Activated T-helper 1 cell treated with anti-CD3 and anti-CD28 coated beads, Interleukin-12 subunit alpha, Interleukin-12 subunit beta, Interleukin-2, Interleukin-4 antibody, amounts not matched to agents 30 ng/mL and 10 ng/mL and 1 ng/mL, durations not matched to agents 14 hours and 24 hours and 36 hours (primary cell): Measurements from ENCODE around the gene METTL25. TPM values are rescaled to one million over a fixed set of nuclear protein-coding genes. Genes with fewer than 3 reads are reported as not detected.

Source experiments
- DNase-seq: peaks from one replicate; pipeline ENCODE4 v3.0.0; 2021; ENCODE audit warnings: low spot score
- H3K27ac Mint-ChIP-seq: one replicate; pipeline ENCODE4 v1.8.0; 2021; ENCODE audit warnings: mild to moderate bottlenecking, mixed read lengths
- H3K27me3 Mint-ChIP-seq: one replicate; pipeline ENCODE4 v1.8.0; 2022; ENCODE audit warnings: mild to moderate bottlenecking, moderate library complexity, mixed read lengths; ENCODE audit not compliant: insufficient read depth
- H3K36me3 Mint-ChIP-seq: one replicate; pipeline ENCODE4 v1.8.0; 2021; ENCODE audit warnings: low read depth, mixed read lengths
- H3K4me1 Mint-ChIP-seq: one replicate; pipeline ENCODE4 v1.8.0; 2021; ENCODE audit warnings: low read depth, mixed read lengths
- H3K4me3 Mint-ChIP-seq: one replicate; pipeline ENCODE4 v1.8.0; 2021; ENCODE audit warnings: mild to moderate bottlenecking, moderate library complexity, mixed read lengths
- H3K9me3 Mint-ChIP-seq: one replicate; pipeline ENCODE4 v1.8.0; 2021; ENCODE audit warnings: mixed read lengths
- intact Hi-C: fragments of 100-400 bp; cut with micrococcal nuclease; formaldehyde crosslinking; loops from one replicate; pipeline ENCODE4 v1.15.1; 2024
- total RNA-seq: library from RNA; stranded (reverse); gene quantifications from 2 replicates; pipeline ENCODE4 v1.2.3, GENCODE V29; 2022

Gene METTL25
- total RNA-seq, 1 donor from 2014 or later: 8.4 TPM

DNA sequence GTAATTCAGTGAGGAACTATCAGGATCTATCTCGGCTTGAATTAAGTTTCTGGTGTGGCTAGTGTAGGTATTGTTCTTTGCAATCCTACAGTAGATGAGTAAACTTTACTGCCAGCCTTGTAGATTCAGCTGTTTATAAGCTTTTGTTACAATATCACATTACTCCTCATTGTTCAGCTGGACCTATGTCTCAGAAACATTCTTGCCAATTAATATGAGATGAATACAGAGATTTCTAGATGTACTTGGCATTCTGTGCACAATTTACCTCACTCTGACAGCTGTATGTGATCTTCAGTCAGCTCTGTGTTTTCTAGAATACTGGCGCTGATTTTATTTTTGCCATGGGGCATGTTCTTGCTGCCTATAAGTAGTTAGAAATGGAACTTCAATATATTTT is 55.7 kb downstream of the METTL25 start:
- no peaks in the 10 kb centered on the region for H3K4me1 Mint-ChIP-seq
- no peak for DNase-seq
- H3K9me3 Mint-ChIP-seq: no peaks in the 10 kb centered on the region

DNA sequence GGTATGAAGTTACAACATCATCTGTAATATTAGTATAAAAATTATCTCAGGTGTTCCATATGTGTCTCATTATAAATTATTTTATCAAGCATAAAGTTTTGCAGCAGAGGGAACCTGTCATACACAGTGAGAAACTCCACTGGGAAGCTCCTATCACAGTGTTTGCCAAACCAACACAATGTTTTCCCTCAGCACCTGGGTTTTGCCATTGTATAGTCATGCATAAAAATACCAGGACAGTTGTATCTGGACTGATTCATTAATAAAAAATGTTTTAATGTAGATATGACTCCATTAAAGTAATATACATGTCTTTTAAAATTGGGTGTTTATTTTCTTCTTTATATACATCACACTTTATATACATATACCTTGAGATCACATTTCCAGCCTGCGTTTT is 56.6 kb downstream of the METTL25 start:
- DNase-seq: no peak
- no peaks in the 10 kb centered on the region for H3K27me3 Mint-ChIP-seq
- no peak overlapping the region for H3K27ac Mint-ChIP-seq
- no peaks in the 10 kb centered on the region for H3K36me3 Mint-ChIP-seq
- H3K4me3 Mint-ChIP-seq: no peak overlapping the region
- intact Hi-C loops: no loop called here
- no peaks in the 10 kb centered on the region for H3K4me1 Mint-ChIP-seq
- H3K9me3 Mint-ChIP-seq: peaks cover 6% of the 10 kb centered on the region

More for the DNA sequence above, 55.7 kb downstream of the METTL25 start:
- no peak overlapping the region for H3K4me3 Mint-ChIP-seq
- H3K27me3 Mint-ChIP-seq: no peaks in the 10 kb centered on the region
- no peaks in the 10 kb centered on the region for H3K36me3 Mint-ChIP-seq
- intact Hi-C loops: no loop called here
- H3K27ac Mint-ChIP-seq: no peak overlapping the region

DNA sequence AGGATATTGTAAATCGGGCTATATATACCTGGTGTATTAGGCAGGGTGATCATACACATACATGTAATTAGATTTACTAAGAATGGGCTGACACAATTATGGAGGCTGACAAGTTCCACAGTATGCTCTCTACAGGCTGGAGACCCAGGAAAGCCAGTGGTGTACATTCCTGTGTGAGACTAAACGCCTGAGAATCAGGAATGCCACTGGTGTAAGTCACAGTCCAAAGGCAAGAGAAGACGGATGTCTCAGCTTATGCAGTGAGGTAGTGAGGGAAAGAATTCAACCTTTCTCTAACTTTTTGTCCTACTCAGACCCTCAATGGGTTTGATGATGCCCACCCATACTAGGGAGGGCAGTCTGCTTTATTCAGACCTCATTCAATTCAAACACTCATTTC is 57.1 kb downstream of the METTL25 start:
- peaks cover 11% of the 10 kb centered on the region for H3K9me3 Mint-ChIP-seq
- intact Hi-C loops: no loop called here
- H3K4me3 Mint-ChIP-seq: no peak overlapping the region
- H3K27ac Mint-ChIP-seq: no peak overlapping the region
- no peaks in the 10 kb centered on the region for H3K36me3 Mint-ChIP-seq
- no peaks in the 10 kb centered on the region for H3K4me1 Mint-ChIP-seq
- no peaks in the 10 kb centered on the region for H3K27me3 Mint-ChIP-seq
- DNase-seq: no peak

DNA sequence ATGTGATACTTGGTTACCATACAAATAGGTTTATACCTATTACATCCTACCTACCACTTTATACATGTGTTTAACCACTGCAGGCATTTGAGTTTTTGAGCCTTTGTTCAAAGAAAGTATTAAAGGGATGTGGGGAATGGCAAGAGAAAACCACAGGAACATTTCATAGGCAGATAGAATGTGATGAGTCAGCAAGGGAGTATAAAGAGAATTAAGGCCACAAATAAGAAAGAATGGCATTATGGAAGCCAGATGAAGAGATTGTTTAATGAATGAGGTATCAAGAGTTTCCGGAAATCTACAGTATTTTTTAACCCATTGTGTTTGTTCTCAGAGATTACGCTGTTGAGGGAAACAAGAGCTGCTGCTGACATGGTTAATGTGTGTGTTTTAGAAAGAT is 66.9 kb downstream of the METTL25 start:
- Mint-ChIP-seq H3K27me3 (no peaks in the 10 kb centered on the region), H3K9me3 (peaks cover 7% of the 10 kb centered on the region), H3K27ac (no peak overlapping the region), H3K4me1 (no peaks in the 10 kb centered on the region), H3K36me3 (no peaks in the 10 kb centered on the region), H3K4me3 (no peak overlapping the region)
- no peak for DNase-seq
- intact Hi-C loops: no loop called here

DNA sequence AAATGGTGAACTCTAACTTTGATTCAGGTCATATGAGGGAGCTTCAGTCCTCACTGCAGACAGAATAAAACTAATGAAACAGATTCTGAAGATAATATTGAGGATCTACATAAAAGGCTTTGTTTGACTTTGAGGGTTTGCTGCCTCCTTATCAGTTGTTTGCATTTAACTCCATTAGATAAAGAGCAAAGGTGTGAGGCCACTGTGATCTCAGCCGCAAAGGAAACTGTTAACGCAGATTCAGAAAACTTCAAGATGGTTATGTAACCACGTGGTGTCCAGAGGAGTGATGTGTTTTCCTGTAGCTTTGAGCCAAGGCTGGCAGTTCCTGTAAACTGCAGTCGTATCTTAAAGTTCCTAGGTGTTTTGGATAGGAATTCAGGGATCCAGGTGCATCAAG is 67.8 kb downstream of the METTL25 start:
- intact Hi-C loops: no loop called here
- Mint-ChIP-seq H3K4me1 (no peaks in the 10 kb centered on the region), H3K9me3 (peaks cover 5% of the 10 kb centered on the region), H3K36me3 (no peaks in the 10 kb centered on the region), H3K4me3 (no peak overlapping the region), H3K27me3 (no peaks in the 10 kb centered on the region), H3K27ac (no peak overlapping the region)
- DNase-seq: no peak

DNA sequence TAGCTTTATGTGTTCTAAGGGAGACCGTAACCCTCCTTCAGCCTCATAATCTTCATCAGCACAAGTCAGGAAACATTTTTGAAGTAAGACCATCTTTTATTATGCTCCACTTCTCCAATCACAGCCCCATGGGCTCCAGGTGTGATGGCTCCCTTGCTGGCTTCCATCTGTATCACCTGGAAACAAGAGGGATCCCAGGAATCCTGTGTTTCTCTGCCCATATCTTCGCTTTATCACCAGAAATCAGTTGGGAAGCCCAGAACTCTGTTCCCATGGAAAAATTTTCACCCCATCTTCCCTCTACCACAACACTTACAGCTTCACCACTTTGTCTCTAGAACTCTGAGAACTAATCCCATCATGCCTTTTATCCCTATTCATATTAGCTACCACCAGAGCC is 68.3 kb downstream of the METTL25 start:
- Mint-ChIP-seq H3K27me3 (no peaks in the 10 kb centered on the region), H3K36me3 (no peaks in the 10 kb centered on the region), H3K4me3 (no peak overlapping the region), H3K9me3 (peaks cover 1% of the 10 kb centered on the region), H3K4me1 (no peaks in the 10 kb centered on the region), H3K27ac (no peak overlapping the region)
- intact Hi-C loops: no loop called here
- DNase-seq: no peak

DNA sequence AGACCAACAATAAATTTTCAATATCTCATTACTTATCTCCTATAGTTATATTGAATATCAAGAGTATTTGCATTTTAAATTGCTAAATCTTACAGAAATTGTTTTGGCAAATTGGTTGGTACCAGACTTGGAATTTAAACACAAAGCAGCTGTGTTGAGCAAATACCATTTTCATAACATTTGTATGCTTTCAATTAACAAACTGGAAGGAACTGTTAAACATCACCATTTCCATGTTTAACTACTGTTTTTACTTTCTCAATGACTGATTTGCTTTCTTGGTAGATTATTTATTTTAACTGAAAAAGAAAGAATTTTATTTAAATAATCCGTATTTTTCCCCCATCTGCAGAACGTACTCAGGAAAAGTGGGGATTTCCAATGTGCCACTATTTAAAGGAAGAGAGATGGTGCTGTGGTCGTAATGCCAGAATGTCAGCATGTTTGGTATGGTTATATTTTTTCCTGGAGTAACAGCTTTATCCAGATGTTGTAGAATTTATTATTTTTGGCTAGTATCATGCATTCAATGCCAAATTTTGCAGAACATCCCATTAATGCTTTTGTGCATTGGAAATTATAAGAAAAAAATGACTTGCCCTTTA is 72.3 kb downstream of the METTL25 start:
- Mint-ChIP-seq H3K27ac (no peak overlapping the region), H3K27me3 (no peaks in the 10 kb centered on the region), H3K4me3 (no peak overlapping the region), H3K36me3 (no peaks in the 10 kb centered on the region), H3K4me1 (no peaks in the 10 kb centered on the region), H3K9me3 (no peaks in the 10 kb centered on the region)
- no peak for DNase-seq
- intact Hi-C loops: no loop called here

DNA sequence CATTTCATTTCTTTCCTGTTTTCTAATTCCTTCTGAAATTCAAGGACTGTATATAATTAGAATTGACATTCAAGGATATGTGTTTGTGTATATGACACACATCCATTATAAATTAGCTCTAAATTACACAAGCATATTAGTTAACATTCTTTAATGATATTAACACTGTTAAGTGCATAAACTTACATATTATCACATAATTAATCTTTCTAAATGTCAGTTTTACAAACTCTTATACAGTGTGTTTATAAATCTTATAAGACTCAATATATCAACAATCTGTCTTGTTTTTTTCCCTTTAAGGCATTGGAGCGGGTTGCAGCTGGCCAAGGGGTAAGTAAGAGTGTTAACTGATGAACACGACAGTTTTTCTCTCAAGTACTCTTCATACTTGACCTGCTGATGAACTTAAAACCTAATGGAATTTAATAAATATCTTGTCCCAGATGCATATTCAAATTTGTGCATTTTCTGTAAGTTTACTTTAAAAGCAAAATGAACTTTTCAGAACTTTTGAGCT is 76.1 kb downstream of the METTL25 start:
- peaks cover 6% of the 10 kb centered on the region for H3K4me1 Mint-ChIP-seq
- H3K36me3 Mint-ChIP-seq: no peaks in the 10 kb centered on the region
- no peaks in the 10 kb centered on the region for H3K27me3 Mint-ChIP-seq
- DNase-seq: no peak
- intact Hi-C loops: no loop called here
- H3K4me3 Mint-ChIP-seq: no peak overlapping the region
- H3K27ac Mint-ChIP-seq: no peak overlapping the region
- H3K9me3 Mint-ChIP-seq: no peaks in the 10 kb centered on the region

DNA sequence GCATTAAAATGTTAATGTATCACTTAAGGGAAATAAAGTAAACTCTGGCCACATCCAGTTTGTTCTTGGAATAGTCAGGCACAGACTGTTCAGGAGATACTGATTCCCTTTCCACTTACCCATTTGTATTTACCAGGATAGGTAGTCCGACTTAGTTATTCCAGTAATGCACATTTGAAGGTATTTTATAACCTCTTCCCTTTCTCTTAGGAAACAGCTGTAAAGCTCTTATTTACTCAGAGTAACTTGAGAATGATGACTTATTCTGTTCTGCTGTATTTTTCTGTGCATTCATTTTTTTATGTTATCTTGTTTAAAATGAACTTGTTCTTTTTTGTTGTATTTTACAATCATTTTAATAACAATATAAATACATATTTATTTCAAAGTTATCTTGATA is 78.0 kb downstream of the METTL25 start:
- H3K9me3 Mint-ChIP-seq: no peaks in the 10 kb centered on the region
- no peak for DNase-seq
- no peaks in the 10 kb centered on the region for H3K36me3 Mint-ChIP-seq
- H3K27me3 Mint-ChIP-seq: no peaks in the 10 kb centered on the region
- H3K4me3 Mint-ChIP-seq: no peak overlapping the region
- intact Hi-C loops: no loop called here
- peaks cover 6% of the 10 kb centered on the region for H3K4me1 Mint-ChIP-seq
- no peak overlapping the region for H3K27ac Mint-ChIP-seq

DNA sequence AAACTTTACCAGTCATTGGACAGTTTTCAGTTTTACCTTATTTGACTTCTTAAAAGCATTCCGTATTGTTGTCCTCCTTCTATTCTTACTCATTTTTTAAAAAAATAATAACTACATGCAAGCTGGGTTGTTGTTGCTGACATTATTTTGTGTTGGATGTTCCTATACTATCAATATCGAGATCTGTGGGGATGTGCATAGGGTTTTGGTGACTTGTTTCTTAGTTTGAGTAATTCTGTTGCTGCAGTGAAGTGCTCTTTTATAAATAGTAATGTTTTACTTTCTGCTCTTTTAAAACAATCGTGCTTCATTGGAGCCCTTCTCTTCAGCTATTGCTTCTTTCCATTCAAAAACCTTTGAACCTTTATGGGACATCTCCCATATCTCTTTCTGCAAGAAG is 79.4 kb downstream of the METTL25 start:
- intact Hi-C loops: no loop called here
- Mint-ChIP-seq H3K36me3 (peaks cover 1% of the 10 kb centered on the region), H3K4me3 (no peak overlapping the region), H3K9me3 (no peaks in the 10 kb centered on the region), H3K4me1 (peaks cover 6% of the 10 kb centered on the region), H3K27me3 (no peaks in the 10 kb centered on the region), H3K27ac (no peak overlapping the region)
- no peak for DNase-seq

DNA sequence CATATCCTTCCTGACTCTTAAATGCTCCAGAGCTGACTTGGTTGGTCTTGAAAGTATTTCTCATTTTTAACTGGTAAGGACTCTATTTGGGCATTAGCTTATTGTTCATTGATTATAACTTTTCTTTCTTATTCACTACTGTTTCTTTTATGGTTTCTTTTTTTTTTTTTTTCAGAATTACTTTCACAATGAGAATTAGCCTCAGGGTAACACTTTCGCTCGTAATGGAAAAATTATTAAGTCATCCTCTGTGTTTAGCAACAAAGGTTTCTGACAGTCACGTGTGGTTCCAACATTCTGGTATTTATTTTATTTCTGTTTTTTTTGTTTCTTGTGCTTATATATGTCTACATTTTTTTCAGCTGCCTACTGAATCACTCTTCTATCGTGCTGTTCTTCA is 80.0 kb downstream of the METTL25 start:
- Mint-ChIP-seq H3K4me3 (no peak overlapping the region), H3K9me3 (no peaks in the 10 kb centered on the region), H3K4me1 (peaks cover 6% of the 10 kb centered on the region), H3K27ac (peak overlapping the region; percentile 11), H3K27me3 (no peaks in the 10 kb centered on the region), H3K36me3 (peaks cover 1% of the 10 kb centered on the region)
- intact Hi-C loops: no loop called here
- DNase-seq: no peak

DNA sequence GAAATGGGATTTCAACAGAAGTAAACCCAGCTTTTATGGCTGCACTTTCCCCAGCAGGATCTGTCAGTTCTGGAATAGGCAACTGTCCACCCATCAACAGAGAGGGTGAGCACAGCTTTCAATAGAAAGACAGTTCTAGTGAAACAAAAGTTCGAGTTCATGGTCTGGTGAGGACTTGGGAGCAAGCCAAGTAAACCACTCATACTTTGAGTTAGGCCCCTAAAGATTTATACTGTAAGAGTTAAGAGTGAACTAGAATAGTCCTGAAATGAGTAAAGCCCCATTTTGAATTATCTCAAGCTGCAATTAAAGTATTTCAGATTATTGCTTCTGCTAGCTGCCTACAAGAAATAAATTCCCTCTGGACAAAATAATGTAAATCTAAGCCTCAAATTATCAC is 82.6 kb downstream of the METTL25 start:
- no peak overlapping the region for H3K27ac Mint-ChIP-seq
- H3K9me3 Mint-ChIP-seq: no peaks in the 10 kb centered on the region
- H3K36me3 Mint-ChIP-seq: peaks cover 1% of the 10 kb centered on the region
- no peak for DNase-seq
- H3K4me3 Mint-ChIP-seq: no peak overlapping the region
- peaks cover 6% of the 10 kb centered on the region for H3K4me1 Mint-ChIP-seq
- intact Hi-C loops: no loop called here
- no peaks in the 10 kb centered on the region for H3K27me3 Mint-ChIP-seq

DNA sequence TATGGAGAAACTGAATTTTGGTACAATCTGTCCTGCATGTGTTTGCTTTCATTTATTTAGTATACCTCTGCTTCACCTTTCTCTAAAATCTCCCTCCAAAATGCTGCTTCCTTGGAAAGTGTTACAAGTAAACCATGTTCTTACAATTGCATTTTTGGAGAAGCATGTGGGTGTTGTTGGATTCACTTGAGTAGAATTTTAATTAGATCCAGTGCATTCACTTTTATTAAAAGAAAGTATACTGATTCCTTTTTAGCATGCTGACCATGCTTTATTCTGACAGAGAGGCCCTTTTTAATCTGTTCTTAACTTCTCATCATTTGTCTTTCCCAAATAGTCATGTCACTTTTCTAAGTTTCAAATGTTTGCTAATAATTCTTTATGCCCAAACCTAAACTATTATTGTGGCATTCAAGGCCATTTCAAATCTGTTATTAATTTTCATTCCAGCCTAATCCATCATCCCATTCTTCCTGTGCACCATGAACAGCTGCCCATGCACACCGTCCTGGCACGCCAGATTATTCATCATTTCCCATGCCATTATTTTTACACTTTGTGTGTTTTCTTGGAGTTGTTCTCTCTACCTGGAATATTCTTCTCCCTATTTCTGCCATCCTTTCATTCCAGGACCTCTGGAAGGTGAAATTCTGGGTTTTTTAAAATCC is 90.7 kb downstream of the METTL25 start:
- intact Hi-C loops: no loop called here
- H3K36me3 Mint-ChIP-seq: no peaks in the 10 kb centered on the region

More for the DNA sequence above, 90.7 kb downstream of the METTL25 start:
- no peaks in the 10 kb centered on the region for H3K9me3 Mint-ChIP-seq
- H3K27me3 Mint-ChIP-seq: no peaks in the 10 kb centered on the region
- DNase-seq: no peak
- H3K4me1 Mint-ChIP-seq: no peaks in the 10 kb centered on the region
- no peak overlapping the region for H3K27ac Mint-ChIP-seq
- no peak overlapping the region for H3K4me3 Mint-ChIP-seq
